ENCODE measurements around the gene TMEM63A.

Gene TMEM63A

DNA sequence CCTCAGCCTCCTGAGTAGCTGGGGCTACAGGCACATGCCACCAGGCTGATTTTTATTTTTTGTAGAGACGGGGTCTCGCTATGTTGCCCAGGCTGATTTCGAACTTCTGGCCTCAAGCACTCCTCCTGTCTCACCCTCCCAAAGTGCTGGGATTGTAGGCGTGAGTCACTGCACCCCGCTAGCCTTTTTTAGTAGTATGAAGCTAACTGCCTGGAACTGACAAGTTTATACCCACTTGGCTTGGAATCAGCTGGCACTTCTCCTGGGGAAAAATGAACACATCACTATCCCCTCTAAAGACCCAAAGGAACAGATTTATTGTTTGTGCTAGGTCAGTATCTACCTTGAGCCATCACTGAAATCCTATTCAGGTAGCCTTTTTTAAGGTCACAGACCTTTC is 19.0 kb downstream of the TMEM63A start:
- DNase-seq, result no peak

DNA sequence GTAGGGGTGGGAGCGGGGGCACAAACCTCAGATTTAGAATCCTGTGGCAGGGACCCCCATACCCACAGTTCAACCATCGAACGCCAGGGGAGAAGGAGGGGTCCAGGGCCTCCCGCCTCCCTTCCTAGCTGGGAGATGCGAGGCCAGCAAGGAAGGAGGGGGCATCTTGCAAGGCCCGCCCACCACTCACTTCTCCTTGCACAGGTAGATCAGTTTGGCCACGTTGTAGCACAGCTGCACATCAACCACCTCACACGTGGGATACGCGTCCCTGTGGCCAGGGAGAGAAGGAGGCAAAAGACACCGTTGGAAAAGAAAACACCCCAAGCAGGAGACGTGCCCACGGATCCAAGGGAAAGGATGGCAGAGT is 19.6 kb downstream of the TMEM63A start:
- no peak for DNase-seq

DNA sequence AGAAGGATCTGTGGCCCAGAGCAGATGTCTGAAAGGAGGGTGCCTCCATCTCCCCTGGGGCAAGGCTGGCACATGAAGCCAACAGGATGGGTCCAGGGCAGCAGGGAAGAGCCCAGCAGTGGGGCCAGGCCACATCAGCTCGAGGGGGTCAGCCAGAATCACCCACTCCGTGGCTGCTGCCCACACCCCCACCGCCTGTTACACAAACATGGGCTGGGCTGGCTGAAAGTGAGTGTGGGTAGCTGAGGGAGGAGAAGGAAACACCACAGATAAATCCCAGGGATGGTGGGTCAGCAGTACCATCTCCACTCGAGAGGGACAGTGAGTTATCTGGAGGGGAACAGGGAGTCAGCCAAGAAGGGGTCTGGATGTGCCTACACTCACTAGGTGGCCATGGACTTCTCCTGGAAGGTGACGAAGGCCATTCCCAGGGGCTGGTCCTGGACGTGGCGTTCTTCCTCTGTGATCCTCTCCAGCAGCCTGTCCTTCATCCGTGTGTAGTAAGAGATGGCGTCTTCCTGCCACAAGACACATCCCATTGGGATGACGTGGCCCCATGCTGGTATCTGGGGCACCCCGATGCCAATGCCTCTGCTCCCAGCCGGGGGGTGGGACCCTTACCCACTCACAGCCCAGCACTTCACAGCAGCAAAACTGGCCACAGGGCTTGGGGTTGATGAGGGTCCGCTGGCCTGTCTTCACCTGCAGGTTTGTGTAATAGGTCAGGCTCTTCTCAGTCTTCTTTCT is 20.2 kb downstream of the TMEM63A start:
- DNase-seq, result no peak

DNA sequence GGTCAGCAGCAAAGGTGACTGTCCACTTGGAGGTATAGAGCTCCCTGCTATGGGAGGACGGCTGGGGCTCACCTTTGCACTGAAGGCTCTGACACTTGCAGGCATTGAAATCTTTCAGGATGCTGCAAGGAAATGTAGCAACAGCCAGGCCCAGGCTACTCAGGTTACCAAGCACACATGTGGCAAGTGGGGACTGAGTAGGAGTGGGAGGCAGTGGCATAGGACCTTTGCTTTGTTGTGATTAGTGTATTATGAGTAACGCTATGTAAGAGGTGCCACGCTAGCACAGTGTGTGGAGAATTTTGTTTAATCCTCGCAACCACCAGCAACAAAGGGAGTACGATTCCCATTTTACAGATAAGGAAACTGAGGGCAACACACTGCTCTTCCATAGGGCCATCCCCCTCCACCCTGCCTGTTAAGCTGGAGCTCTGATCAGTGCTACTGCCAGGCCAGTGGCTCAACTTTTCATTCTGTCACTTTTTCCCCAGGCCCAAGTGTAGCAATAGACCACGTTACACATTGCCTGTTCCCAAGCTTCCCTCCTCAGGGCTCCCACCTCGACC is 21.2 kb downstream of the TMEM63A start:
- no peak for DNase-seq

DNA sequence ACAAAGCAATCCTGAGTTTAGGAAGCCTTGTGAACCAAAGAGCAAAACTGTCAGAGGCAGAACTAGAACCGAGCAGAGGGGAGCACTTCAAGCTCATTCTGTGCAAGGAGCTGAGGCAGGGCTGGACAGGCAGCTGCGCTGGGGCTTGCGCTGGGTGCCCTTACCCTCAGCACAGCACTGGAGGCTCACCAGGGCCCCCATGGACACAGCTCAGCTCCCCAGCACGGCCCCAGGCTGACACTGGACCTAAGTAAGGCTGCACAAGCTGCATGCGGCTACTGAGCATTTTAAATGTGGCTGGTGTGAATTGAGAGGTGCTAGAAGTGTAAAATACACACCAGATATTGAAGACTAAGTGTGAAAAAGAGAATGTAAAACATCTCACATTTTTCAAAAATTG is 22.1 kb downstream of the TMEM63A start:
- no peak for DNase-seq

DNA sequence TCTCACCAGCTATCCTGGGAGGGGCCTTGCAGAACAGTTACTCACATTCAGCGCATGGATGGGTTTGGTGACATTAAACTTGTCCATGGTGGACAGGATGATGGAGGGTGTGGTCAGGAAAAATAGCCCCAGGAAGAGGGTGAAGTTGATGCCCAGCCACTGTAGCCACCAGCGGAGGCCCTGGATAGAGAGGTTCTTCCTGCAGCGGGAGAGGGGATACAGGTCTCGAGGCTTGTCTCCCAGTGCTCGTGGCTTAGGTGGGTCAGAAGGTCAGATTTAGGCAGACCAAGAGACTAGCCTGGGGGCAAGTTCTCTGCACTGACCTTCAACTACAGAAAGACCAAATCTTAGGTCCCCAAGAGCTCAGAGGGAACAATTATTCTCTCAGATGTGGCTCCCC is 23.0 kb downstream of the TMEM63A start:
- DNase-seq, result no peak

DNA sequence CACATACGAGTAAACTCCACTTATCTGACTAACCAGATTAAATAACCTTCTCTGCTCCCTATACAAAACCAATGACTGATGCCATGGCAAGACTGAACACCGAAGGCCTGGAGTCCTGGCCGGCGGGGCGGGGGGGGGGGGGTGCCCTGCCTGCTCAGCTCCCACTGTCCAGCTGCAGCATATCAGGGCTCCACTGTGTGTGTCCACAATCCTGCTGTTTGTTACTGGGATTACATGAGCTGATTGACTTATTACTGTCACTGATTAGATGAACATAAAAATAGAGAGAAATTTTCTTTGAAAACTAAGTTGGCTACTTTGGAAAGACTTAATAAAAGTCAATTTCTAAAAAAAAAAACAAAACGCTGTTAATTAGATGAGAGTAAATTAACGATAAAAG is 24.9 kb downstream of the TMEM63A start:
- no peak for DNase-seq

DNA sequence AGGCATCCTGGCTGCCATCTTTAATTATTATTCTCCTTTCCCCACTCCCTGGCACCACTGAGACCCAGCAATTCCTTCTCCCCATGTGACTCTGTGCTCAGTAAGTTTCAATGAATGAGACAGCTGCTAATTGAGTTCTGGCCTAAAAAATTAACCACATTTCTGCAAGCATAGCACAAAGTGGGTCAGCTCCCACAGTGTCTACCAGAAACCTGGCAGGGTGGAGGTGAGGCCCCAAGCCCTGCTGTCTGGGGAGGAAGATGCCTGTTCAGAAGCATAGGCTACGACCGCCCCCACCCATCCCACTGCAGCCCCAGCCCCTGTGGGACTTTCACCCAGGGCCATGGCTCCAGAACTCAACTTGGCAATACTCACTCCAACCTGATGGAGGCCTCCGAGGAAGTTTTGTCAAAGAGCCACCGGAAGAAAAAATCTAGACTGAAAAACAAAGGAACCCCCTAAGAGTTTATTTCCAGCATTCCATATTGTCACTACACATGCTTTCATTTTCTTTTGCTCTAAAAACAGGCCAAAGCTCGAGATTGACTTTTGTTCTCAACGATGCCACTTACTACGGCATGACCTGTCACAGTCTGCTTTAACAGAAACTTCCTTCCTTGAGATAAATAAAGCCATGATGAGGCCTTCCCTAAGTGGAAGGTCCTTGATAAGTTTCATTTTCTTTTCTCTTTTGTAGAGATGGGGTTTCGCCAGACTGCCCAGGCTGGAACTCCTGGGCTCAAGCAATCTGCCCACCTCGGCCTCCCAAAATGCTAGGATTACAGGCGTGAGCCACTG is 26.5 kb downstream of the TMEM63A start:
- DNase-seq, result no peak

DNA sequence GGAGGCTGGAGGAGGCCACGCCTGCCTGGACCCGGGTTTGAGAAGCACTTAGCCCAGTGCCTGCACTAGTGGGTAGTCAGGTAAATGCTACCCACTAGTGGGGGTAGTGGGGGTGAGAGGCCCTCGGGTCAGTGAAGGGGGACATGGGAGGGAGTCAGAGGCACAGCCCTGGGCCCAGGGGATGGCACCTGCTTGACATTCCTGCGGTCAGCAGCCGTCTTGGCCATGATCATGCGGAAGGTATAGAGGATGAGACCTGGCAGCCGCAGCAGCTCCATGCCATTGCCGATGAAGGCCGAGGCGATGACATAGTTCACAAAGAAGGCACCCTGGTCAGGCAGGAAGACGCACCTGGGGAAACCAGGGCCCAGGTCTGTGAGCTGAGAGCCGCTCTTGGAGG is 28.7 kb downstream of the TMEM63A start:
- no peak for DNase-seq

DNA sequence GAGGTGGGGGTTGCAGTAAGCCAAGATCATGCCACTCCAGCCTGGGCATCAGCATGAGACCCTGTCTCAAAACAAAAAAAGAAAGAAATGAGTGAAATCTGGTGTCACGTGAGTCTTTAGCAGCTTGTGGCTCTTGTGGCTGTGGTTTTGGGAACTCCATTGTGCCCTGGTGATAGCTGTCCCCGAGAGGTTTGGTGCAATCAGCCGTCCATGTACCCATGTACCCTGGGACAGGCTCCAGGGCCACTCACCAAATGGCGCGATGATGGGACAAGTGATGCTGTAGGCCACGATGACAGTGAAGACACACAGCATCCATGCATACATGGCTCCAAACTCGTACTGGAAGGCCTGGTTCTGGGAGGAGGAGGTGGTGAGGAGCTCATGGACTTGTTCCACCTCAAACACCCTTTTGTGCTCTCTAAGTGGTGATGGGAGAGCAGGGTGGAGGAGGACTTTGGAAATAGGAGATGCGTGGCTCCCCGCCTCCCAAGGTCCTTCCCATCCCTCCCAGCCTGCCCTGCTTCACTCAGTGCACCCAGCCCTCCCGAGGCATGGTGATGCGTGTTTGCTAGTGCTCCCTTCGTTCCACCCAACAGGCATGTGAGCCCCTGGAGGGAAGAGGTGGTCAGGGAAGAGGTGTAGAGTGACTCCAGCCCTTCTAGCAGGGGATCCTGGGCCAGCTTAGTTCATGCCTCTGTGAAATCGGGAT is 29.6 kb downstream of the TMEM63A start:
- DNase-seq, result no peak

DNA sequence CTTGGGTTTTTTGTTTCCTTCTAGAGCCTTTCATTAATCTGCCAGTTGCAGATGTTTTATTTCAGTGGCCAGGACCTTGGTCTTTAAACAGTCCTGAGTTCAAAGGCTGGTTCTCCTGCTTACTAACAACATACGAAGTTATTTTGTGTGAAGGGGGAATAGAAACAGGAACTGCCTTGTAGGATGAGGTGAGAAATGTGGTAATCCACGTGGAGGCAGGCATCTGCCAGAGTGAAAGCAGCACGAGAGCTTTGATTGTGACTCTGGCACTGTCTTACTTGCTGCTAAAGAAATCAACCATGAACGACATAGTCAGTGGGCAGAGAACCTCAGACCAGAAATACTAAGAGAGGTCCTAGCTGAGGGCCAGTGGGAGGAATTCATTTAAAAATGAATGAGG is 30.4 kb downstream of the TMEM63A start:
- no peak for DNase-seq

DNA sequence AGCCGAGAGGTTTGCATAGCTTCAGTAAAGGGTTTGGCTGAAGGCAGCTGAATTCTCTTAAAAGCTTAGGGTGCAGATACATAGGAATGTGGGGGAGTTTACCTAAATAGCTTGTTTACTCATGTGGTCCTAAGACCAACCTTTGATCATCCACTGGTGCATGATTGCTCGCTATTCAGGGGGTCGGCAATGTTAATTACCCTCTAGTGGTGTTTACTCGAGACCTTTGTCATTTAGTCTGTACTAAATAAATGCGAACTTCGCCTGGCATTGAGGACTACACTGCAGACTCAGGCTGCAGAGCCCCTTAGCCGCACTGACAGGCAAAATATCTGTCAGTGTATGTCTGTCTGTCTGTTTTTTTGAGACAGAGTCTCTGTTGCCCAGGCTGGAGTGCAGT is 31.8 kb downstream of the TMEM63A start:
- no peak for DNase-seq

DNA sequence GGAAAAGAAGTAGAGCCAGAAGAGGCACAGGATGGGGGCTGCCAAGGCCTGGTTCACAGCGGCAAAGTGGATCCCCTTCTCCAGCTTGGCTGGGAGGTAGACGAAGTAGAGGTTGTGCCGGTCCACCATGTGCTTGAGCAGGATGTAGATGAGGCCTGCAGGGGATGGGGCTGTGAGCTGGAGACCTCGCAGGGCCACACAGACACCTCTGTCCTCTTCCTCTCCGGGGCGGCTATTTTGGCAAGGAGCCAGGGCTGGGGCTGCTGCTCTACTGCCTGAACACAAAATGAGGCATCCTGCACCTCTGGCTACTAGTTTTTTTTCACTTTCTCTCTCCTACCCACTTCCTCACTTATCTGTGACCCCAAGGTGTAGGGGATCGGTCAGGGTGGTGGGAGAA is 32.3 kb downstream of the TMEM63A start:
- DNase-seq, result peak; percentile 41

DNA sequence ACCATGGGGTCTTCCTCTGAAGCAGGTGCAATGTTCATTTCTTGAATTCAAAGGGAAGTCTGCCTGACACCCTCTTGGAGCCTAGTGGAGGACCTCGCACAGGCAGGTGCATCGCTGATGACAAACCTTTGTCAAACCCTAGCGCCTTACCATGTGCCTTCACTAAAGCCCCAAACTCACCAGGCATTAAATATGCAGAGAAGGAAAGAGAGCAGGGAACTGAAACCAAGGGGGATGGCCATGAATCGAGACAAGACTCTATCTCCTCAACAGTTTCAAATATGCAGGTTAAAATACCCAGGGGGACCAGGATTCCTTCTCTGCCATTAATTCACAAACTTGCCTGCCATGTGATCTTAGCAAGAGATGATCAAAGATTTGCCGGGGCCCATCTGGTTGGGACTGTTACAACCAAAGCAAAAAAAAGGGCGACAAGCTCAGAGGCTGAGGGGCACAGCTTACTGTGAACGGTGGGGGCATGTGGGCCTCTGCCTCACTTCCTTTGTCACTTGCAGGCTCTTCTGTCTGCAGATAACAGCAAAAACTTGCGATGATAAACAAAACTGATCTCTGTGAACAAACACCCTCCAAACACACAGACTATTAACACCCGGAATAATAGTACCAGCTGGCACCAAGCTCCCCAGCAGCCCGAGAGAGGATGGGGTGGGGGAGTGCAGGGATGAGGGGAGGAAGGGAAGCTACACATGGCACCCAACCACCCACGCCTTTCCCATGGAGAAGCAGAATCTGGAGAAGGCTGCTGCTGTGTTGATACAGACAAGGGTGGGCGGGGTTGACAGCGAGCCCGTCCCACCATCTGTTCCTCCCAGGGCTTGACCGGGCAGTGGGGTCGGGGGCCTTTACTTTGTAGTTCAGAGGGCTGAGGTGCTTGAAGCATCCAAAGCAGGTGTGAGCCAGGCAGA is 33.9 kb downstream of the TMEM63A start:
- peak; percentile 34 for DNase-seq

DNA sequence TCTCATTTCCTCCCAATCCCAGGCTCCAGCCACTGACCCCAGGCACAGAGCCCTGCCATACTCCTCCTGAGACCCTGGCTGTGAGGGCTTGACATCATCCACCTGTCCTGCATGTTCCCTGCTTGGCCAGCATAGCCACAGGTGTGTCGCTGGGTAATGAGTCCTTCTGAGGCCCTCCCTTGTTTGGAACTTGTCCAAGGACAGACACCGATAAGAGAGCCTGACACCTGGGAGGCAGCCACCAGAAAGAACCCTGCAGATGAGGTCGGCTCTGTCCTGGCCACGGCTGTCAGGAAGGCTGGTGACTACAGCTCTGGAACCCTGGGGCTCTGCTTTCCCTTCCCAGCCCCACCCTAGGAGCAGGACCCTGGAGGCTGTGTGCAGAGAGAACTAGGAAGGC is 34.6 kb downstream of the TMEM63A start:
- no peak for DNase-seq

DNA sequence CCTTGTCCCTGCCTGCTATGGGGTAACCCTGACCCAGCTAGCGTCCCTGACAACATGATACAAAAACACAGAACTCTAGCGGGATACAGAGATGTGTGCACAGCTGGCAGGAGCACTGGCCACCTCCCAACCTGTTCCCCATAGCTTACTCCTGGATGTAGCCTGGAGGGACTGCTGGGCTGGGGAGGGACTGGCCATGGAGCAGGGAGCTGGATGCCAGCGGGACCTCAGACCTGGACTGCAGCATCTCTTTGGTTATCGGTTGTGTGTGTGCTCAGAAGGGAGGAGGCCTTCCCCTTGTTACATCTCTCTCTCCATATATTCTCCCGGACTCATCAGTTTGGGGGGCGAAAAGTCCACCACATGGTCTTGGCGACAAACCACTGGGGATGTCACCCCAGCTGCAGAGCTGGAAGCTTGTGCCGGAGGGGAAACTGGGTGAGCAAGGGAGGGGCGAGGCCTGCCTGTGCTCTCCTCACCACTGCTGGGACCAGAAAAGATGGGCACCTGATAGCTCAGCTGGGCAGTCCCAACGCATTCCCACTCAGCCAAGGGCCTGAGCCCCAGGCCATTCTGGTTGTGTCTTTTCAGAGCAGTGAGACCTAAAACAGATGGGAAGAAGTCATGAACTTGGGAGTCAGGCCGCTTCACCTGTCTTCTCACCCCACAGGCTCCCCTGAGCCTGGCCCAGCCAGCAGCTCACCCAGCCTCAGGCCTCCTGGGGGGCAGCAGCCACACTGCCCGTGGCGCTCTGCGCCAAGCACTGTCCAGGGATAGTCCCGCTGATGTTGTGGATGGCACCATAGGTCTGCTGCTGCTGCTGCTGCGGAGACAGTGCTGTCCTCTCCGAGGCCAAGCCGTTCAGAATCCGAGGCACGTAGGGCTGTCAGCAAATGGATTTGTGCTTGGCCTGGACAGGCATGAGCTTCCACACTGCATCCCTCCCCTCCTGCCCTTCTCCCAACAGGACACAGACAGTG is 35.6 kb downstream of the TMEM63A start:
- no peak for DNase-seq

DNA sequence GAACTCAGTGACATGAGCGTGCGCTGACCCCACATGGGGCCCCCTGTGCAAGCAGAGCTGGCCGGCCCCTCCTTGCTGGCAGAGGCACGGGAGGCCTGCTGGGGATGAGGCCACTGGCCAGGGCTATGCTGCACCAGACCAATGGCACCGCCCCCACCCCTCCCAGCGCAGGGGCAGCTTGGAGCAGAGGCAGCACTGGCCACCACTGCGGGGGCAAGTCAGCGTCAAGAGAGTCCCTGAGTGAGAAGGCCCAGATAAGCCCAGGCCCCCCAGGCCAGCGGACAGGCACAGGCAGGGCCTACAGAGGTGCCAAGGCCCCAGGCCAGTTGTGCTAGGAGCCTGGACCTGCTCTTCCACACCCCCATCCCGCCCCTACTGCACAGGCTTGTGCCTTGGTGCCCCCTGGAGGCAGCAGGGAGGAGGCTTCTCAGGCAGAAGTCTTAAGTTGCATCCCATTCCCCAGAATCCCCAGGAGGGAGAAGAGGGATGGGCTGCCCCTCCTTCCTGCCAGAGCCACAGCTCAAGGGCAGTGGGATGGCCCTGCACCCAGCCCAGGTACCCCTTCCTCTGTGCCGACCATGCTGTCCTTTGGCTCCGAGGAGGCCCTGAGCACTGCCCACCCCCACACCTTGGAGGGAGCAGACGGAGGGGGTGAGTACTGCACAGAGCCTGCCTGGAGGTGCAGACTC is 36.5 kb downstream of the TMEM63A start:
- DNase-seq, result no peak

DNA sequence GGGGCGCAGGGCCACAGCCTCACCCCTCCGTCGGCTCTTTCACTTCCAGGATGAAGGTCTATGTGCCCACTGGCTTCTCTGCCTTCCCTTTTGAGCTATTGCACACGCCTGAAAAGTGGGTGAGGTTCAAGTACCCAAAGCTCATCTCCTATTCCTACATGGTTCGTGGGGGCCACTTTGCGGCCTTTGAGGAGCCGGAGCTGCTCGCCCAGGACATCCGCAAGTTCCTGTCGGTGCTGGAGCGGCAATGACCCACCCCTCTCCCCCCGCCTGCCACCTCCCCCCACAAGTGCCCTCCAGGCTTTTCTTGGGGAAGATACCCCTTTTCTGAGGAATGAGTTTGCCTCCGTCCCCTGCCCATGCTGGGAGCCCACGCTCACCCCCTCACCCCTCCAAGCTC is 37.1 kb downstream of the TMEM63A start:
- no peak for DNase-seq

DNA sequence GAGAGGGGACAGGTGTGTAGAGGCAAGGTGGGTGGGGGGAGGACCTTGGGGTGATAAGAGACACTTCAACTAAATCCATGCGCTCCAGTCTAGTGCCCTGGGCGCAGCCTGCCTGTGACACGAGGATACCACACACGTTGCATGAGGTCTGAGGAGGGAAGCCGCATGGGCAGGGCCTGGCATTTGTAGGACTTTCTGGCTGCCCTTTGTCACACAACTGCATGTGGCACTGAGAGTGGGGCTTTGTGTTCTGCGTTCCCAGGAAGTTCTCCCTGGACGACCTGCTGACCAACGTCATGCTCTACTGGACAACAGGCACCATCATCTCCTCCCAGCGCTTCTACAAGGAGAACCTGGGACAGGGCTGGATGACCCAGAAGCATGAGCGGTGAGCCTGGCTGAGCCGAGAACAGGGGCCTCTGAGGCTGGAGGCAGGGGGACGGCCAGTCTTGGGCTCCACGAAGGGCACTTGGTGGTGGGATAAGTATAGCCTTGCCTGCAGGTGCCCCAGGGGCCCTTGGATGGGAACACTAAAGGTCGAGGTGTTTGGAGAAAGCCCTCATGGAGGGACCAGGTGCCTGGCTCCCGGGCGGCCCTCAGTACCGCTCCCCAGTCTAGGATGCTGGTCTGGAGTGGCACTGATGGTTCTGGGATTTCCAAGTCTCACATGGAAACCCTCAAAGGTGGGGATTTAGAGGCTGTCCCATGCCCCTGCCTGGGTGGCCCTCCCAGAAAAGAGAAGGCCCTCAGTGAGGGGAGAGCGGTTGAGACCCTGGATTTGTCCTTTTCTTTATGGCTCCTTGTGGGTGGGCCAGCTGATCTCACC is 37.7 kb downstream of the TMEM63A start:
- DNase-seq, result no peak

DNA sequence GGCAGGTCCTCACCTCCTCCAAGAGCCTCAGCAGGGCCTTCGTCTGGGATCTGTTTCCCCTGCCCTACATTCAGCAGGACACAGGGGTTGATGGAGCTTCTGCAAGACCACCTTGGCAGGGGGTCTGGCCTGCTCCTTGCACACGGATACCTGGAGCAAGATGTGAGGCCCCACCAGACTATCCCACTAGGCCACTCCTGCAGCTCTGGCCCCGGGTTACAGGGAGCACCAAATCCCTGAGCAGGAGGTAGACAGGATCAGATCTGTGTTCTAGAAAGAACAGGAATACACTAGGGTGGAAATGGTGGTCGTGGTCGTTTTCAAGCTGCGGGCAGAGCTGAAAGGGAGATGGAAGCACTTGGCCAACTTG is 38.8 kb downstream of the TMEM63A start:
- DNase-seq, result no peak

All from activated CD8-positive, alpha-beta memory T cell treated with anti-CD3 and anti-CD28 coated beads, Interleukin-2, amount 50 U/mL, for 4 hours (primary cell).